ENCODE results near the gene PTPRS. TPM values are rescaled to one million over a fixed set of nuclear protein-coding genes. Genes with fewer than 3 reads are reported as not detected.

Gene PTPRS
- total RNA-seq, 1 experiment from 2014 or later, result 15.0 TPM

DNA sequence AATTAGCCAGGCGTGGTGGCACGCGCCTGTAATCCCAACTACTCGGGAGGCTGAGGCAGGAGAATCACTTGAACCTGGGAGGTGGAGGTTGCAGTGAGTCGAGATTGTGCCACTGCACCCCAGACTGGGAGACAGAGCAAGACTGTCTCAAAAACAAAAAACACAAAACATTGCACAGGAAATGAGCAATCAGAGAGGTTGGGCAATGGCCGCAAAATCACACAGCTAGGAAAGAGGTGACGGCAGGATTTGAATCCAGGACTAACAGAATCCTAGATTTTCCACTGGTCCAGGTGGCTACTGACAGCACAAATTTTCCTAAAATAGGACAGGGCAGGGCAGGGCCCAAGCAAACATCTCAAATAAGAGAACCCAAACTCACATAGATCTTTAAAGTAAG, 23.3 kb downstream of the PTPRS start:
- intact Hi-C loops (cut with micrococcal nuclease), result no loop called here
- CTCF ChIA-PET, result no interaction called here
- DNase-seq (ENCODE audit: unreplicated experiment), result no peak
- Mint-ChIP-seq H3K36me3 (ENCODE audit: insufficient read depth, unreplicated experiment) (no peaks in the 10 kb centered on the region), H3K4me1 (ENCODE audit: insufficient read depth, unreplicated experiment) (peaks cover 17% of the 10 kb centered on the region), H3K27ac (ENCODE audit: low read depth, unreplicated experiment) (no peak overlapping the region), H3K4me3 (ENCODE audit: unreplicated experiment) (no peak overlapping the region), H3K27me3 (ENCODE audit: insufficient read depth, unreplicated experiment) (no peaks in the 10 kb centered on the region), H3K9me3 (ENCODE audit: unreplicated experiment) (no peaks in the 10 kb centered on the region)
- POLR2A ChIA-PET, result no interaction called here
- TF ChIP-seq, protein P1, sequence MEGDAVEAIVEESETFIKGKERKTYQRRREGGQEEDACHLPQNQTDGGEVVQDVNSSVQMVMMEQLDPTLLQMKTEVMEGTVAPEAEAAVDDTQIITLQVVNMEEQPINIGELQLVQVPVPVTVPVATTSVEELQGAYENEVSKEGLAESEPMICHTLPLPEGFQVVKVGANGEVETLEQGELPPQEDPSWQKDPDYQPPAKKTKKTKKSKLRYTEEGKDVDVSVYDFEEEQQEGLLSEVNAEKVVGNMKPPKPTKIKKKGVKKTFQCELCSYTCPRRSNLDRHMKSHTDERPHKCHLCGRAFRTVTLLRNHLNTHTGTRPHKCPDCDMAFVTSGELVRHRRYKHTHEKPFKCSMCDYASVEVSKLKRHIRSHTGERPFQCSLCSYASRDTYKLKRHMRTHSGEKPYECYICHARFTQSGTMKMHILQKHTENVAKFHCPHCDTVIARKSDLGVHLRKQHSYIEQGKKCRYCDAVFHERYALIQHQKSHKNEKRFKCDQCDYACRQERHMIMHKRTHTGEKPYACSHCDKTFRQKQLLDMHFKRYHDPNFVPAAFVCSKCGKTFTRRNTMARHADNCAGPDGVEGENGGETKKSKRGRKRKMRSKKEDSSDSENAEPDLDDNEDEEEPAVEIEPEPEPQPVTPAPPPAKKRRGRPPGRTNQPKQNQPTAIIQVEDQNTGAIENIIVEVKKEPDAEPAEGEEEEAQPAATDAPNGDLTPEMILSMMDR (IDR thresholded peaks at IDR 0.05; ENCODE audit: unreplicated experiment), result no peak
- no TSS peak for BruUV-seq (replicated peaks)

DNA sequence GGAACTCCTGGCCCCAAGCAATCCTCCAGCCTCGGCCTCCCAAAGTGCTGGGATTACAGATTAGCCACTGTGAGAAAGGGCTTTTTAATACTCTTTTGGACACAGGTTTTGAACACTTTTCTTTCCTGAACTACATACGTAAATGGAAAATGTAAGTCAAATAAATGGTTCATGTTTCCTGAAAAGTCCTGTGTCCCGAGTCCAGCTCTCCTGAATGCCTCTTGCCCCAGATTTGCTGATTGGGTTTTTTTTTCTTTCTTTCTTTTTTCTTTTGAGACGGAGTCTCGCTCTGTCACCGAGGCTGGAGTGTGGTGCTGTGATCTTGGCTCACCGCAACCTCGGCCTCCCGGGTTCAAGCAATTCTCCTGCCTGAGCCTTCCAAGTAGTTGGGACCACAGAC, 24.5 kb downstream of the PTPRS start:
- POLR2A ChIA-PET, result interaction anchor here (0.6 kb wide), 1 partner anchor 152 kb away, joined by 3 read pairs; no protein-coding TSS in a partner anchor
- H3K4me3 Mint-ChIP-seq (ENCODE audit: unreplicated experiment), result no peak overlapping the region
- DNase-seq (ENCODE audit: unreplicated experiment), result no peak
- H3K36me3 Mint-ChIP-seq (ENCODE audit: insufficient read depth, unreplicated experiment), result no peaks in the 10 kb centered on the region
- H3K27ac Mint-ChIP-seq (ENCODE audit: low read depth, unreplicated experiment), result no peak overlapping the region
- TF ChIP-seq, protein P1 (IDR thresholded peaks at IDR 0.05; ENCODE audit: unreplicated experiment), result no peak
- no peaks in the 10 kb centered on the region for H3K9me3 Mint-ChIP-seq (ENCODE audit: unreplicated experiment)
- H3K27me3 Mint-ChIP-seq (ENCODE audit: insufficient read depth, unreplicated experiment), result no peaks in the 10 kb centered on the region
- peaks cover 17% of the 10 kb centered on the region for H3K4me1 Mint-ChIP-seq (ENCODE audit: insufficient read depth, unreplicated experiment)
- CTCF ChIA-PET, result no interaction called here
- BruUV-seq (replicated peaks), result no TSS peak
- intact Hi-C loops (cut with micrococcal nuclease), result no loop called here

DNA sequence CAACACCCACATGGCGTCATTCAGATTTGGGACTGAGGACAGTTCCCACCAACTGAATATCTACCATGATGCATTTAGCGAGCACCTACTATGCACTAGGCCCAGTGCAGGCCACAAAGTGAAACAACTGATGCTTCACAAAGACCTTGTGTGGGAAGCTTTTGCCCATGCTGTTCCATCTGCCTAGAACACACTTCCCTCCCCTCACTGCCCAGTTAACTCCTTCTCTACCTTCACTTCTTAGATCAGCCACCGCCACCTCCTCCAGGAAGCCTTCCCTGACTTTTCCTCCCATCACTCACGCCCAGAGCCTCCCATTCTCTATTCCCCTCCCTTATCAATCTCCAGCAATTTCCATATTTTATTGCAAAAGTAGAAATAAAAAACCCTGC, 25.7 kb downstream of the PTPRS start:
- Mint-ChIP-seq H3K9me3 (ENCODE audit: unreplicated experiment) (no peaks in the 10 kb centered on the region), H3K4me1 (ENCODE audit: insufficient read depth, unreplicated experiment) (peaks cover 17% of the 10 kb centered on the region)
- intact Hi-C loops (cut with micrococcal nuclease), result no loop called here

DNA sequence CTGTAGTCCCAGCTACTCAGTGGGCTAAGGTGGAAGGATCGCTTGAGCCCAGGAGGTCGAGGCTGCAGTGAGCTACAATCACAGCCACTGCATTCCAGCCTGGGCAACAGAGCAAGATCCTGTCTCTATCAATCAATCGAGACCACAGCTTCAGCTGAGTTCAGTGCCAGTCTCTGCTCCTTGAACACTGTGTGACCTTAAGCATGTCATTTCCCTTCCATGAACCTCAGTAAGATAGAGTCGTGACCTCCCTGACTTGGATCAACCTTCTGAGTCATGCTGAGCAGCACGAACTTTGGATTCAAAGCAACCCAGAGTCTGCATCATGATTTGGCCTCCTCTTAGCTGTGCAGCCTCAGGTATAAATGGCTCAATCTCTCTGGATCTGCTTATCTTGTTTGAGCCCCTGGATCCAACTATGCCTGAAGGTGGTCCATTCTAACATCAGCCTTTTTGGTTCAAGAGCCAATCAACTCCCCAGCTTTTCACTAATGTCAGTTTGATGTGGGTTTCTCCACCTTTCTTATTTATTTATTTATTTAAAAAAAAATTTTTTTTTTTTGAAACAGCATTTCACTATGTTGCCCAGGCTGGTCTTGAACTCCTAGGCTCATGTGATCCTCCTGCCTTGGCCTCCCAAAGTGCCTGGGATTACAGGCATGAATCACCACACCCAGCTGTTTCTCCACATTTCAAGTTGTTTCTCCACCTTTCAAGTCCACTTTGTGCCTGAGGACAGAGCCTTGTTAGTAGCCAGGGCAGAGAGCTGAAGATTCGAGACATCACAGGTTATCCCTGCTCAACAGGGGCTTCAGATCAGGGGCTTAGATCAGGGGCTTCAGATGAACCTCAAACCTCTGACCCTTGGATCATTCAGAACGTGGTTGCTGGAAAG, 26.4 kb downstream of the PTPRS start:
- H3K9me3 Mint-ChIP-seq (ENCODE audit: unreplicated experiment), result no peaks in the 10 kb centered on the region

More for the DNA sequence above, 25.7 kb downstream of the PTPRS start:
- Mint-ChIP-seq H3K27ac (ENCODE audit: low read depth, unreplicated experiment) (no peak overlapping the region), H3K4me3 (ENCODE audit: unreplicated experiment) (no peak overlapping the region), H3K27me3 (ENCODE audit: insufficient read depth, unreplicated experiment) (no peaks in the 10 kb centered on the region), H3K36me3 (ENCODE audit: insufficient read depth, unreplicated experiment) (no peaks in the 10 kb centered on the region)
- TF ChIP-seq, protein P1 (IDR thresholded peaks at IDR 0.05; ENCODE audit: unreplicated experiment), result no peak
- no peak for DNase-seq (ENCODE audit: unreplicated experiment)
- ChIA-PET CTCF (no interaction called here), POLR2A (no interaction called here)
- no TSS peak for BruUV-seq (replicated peaks)

More for the DNA sequence above, 26.4 kb downstream of the PTPRS start:
- Mint-ChIP-seq H3K27ac (ENCODE audit: low read depth, unreplicated experiment) (no peak overlapping the region), H3K4me1 (ENCODE audit: insufficient read depth, unreplicated experiment) (peaks cover 17% of the 10 kb centered on the region), H3K27me3 (ENCODE audit: insufficient read depth, unreplicated experiment) (no peaks in the 10 kb centered on the region), H3K4me3 (ENCODE audit: unreplicated experiment) (no peak overlapping the region), H3K36me3 (ENCODE audit: insufficient read depth, unreplicated experiment) (peaks cover 1% of the 10 kb centered on the region)
- intact Hi-C loops (cut with micrococcal nuclease), result no loop called here
- ChIA-PET CTCF (interaction anchor here (0.6 kb wide), 1 partner anchor 148 kb away, joined by 4 read pairs; no protein-coding TSS in a partner anchor), POLR2A (no interaction called here)
- peak; percentile 57 for DNase-seq (ENCODE audit: unreplicated experiment)
- no TSS peak for BruUV-seq (replicated peaks)
- TF ChIP-seq, protein P1 (IDR thresholded peaks at IDR 0.05; ENCODE audit: unreplicated experiment), result no peak

Measured in MCF 10A (cell line).